GM18502 (cell line): ENCODE data around the gene PRKAR2A.
"Not testable (repeated sequence)": the region's sequence is repeated elsewhere in the genome, so short reads cannot be mapped to it uniquely, and the experiment has no call there.

ENCODE experiments used
- ATAC-seq: cut with Tn5 transposase; IDR thresholded peaks from one replicate; pipeline ENCODE4 v1.9.1; 2021; ENCODE audit warnings: mild to moderate bottlenecking; ENCODE audit not compliant: unreplicated experiment, poor library complexity

Gene PRKAR2A

GRCh38 chr3:48845170-48845569, 2.5 kb downstream of the PRKAR2A start:
- ATAC-seq = no peak

DNA sequence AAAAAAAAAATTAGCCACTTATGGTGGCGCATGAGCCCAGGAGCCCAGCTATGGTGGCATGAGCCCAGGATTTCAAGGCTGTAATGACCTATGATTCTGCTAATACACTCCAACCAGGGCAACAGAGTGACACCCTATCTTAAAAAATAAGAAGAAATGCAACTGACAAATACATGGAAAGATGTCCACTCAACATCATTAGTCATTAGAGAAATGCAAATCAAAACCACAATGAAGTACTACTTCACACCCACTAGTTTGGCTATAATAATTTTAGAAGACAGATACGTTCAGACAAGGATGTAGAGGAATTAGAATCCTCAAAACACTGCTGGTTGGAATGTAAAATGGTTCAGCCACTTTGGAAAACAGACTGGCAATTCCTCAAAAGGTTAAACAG, 10.5 kb downstream of the PRKAR2A start:
- ATAC-seq = no peak

- no peak for ATAC-seq
Observed at GRCh38 chr3:48835650-48836366, 11.9 kb downstream of the PRKAR2A start.

GRCh38 chr3:48832684-48833083, 15.0 kb downstream of the PRKAR2A start:
- no peak for ATAC-seq

DNA sequence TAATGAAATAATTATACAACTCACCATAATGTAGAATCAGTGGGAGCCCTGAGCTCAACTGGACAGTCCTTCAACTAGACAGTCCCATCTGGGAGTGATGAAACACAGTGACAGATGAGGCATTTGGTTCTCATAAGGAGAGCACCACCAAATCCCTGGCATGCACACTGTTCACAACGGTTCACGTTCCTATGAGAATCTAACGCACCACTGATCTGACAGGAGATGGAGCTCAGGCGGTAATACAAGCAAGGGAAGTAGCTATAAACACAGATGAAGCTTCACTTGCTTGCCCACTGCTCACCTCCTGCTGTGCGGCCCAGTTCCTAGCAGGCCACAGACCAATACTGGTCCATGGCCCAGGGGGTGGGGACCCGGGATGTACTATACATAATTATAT, 17.0 kb downstream of the PRKAR2A start:
- no peak for ATAC-seq

GRCh38 chr3:48829525-48829924, 18.1 kb downstream of the PRKAR2A start:
- not testable (repeated sequence) for ATAC-seq

- ATAC-seq = not testable (repeated sequence)
Observed at GRCh38 chr3:48827874-48828273, 19.8 kb downstream of the PRKAR2A start.

DNA sequence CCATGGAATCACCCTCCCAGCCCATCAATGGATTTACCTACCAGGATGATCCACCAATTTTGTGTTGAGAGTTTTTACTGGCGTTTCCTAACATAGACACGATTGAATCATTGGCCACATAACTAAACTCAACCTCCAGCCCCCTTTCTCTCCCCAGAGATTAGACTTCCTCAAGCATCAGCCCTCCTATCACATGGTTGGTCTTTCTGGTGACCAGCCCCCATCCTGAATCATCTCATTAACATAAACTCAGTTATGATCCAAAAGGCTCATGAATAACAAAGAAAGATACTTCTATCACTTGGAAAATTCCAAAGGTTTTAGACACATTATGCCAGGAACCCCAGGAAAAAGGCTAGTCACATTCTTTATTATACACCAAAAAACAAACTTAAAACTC, 21.2 kb downstream of the PRKAR2A start:
- no peak for ATAC-seq

DNA sequence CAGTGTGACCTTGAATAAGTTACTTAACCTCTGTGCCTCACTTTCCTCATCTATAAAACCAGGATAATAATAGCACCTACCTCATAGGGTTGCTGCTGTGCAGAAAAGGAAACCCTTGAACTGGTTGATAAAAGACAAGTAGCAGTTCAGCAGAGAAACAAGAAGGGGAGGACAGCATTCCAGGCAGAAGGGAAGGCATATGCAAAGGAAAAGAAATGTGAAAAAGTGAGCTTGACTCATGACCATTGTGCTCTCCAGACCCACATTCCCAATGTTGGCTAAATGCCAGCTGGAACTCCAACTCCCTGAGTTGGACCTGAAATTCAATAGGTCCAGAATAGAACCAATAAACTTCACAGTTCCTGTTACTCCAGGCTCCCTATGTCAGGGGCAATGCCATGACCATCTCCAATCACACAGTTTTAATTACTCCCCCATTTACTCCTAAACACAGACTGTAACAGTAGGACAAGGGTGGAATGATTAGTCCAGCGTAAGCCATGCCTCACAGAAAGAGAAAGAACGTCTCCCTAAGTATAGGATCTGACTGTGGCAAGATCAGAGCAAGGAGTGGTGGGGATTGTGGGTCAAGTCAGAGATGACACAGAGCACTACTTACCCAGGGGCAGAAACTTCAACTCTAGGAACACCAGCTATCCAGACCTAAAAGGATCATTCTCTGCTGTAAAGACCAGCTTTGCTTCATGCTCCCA, 26.9 kb downstream of the PRKAR2A start:
- no peak for ATAC-seq

GRCh38 chr3:48819234-48820221, 28.1 kb downstream of the PRKAR2A start:
- ATAC-seq = no peak

GRCh38 chr3:48811524-48811923, 36.1 kb downstream of the PRKAR2A start:
- ATAC-seq = no peak

DNA sequence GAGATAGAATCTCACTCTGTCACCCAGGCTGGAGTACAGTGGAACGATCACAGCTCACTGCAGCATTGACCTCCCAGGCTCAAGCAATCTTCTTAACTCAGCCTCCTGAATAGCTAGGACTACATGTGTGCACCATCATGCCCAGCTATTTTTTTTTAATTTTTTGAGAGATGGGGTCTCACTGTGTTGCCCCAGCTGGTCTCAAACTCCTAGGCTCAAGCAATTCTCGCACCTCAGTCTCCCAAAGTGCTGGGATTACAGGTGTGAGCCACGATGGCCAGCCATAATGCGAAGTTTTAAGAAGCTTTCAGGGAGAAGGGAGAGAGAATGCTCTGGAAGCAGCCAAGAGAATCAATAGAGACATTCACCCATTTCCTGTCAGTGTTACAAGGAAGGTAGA, 42.7 kb downstream of the PRKAR2A start:
- no peak for ATAC-seq

DNA sequence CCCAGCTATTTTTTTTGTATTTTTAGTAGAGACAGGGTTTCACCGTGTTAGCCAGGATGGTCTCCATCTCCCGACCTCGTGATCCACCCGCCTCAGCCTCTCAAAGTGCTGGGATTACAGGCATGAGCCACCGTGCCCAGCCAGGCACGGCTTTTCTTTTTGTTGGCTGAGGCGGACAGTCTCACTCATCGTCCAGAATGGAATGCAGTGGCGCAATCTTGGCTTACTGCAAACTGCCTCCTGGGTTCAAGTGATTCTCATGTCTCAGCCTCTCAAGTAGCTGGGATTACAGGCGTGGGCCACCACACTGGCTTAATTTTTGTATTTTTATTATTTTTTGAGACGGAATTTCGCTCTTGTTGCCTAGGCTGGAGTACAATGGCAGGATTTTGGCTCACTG, 46.8 kb downstream of the PRKAR2A start:
- not testable (repeated sequence) for ATAC-seq

DNA sequence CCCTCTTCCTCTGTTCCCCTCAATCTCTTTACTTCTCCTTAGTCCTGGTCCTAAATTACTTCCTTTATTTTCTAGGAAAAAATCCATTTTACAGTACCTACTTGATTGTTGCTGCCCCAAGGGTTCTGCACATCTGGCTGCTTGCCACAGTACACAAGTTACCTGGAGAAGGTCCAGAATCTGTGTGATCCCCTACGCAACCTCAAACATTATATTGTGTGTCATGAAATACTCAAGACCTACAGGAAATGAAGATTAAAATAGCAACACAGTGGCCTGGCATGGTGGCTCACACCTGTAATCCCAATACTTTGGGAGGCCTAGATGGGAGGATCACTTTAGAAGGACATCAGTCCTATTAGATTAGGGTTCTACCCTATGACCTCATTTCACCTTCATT, 48.7 kb downstream of the PRKAR2A start:
- ATAC-seq = no peak

- no peak for ATAC-seq
Observed at GRCh38 chr3:48797626-48798025, 50.0 kb downstream of the PRKAR2A start.

- no peak for ATAC-seq
Observed at GRCh38 chr3:48795997-48796732, 51.5 kb downstream of the PRKAR2A start.

DNA sequence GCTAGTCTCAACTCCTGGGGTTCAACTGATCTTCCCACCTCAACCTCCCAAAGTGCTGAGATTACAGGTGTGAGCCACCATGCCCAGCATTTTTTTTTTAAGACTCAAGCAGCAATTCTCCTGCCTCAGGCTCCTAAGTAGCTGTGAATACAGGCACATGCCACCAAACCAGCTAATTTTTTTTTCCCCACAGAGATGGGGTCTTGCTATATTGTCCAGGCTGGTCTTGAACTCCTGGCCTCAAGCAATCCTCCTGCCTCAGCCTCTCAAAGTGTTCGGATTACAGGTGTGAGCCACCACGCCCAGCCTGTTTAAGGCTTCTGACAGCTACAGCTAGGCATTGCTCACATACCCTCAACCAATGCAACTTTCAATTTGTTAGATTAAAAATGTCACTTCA, 54.2 kb downstream of the PRKAR2A start:
- ATAC-seq = not testable (repeated sequence)

DNA sequence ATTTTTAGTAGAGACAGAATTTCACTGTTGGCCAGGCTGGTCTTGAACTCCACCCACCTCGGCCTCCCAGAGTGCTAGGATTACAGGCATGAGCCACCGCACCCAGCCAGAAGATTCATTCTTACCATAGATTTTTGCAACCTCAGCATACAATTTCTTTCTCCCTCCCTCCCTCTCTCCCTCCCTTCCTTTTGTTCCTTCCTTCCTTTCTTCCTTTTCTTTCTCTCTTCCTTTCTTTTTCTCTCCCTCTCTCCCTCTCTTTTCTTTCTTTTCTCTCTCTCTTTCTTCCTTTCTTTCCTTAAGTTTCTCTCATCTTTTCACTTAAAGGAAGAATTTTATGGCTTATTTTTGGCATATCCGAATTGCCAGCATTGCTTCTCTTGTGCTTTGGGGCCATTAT, 58.0 kb downstream of the PRKAR2A start:
- no peak for ATAC-seq

- ATAC-seq = no peak
Observed at GRCh38 chr3:48788544-48789162, 59.0 kb downstream of the PRKAR2A start.
